Transverse colon (tissue), 4 donors: ENCODE measurements around the gene RAPGEF1.

ENCODE experiments used
- EP300 ChIP-seq: sonication (generic); formaldehyde crosslinking; IDR thresholded peaks from one replicate; pipeline ENCODE4 v1.6.1; 2017; ENCODE audit warnings: antibody characterized with exemption, low read depth
- POLR2A ChIP-seq: fragments of 450-650 bp; IDR thresholded peaks from one replicate; pipeline ENCODE4 v1.6.1; 2016; ENCODE audit warnings: antibody characterized with exemption, mild to moderate bottlenecking, moderate library complexity
- POLR2AphosphoS5 ChIP-seq, 3 donors: sonication (generic); formaldehyde crosslinking; IDR thresholded peaks; one replicate each; pipeline ENCODE4 v1.6.1; 2016; ENCODE audit warnings: antibody characterized with exemption in 3 of 3
- TF ChIP-seq, protein P1 (sequence below), 5 experiments: fragments of 200-600 bp in 3 of 5; fragments of 450-650 bp in 2 of 5; sonication (generic) in 3 of 5; IDR thresholded peaks; 1 replicate in 2 of 5; 2 replicates in 3 of 5; pipeline ENCODE4 v1.5.1; 2016 to 2017; ENCODE audit warnings: antibody characterized with exemption in 5 of 5, inconsistent platforms in 3 of 5, mild to moderate bottlenecking in 2 of 5, moderate library complexity in 1 of 5

DNA sequence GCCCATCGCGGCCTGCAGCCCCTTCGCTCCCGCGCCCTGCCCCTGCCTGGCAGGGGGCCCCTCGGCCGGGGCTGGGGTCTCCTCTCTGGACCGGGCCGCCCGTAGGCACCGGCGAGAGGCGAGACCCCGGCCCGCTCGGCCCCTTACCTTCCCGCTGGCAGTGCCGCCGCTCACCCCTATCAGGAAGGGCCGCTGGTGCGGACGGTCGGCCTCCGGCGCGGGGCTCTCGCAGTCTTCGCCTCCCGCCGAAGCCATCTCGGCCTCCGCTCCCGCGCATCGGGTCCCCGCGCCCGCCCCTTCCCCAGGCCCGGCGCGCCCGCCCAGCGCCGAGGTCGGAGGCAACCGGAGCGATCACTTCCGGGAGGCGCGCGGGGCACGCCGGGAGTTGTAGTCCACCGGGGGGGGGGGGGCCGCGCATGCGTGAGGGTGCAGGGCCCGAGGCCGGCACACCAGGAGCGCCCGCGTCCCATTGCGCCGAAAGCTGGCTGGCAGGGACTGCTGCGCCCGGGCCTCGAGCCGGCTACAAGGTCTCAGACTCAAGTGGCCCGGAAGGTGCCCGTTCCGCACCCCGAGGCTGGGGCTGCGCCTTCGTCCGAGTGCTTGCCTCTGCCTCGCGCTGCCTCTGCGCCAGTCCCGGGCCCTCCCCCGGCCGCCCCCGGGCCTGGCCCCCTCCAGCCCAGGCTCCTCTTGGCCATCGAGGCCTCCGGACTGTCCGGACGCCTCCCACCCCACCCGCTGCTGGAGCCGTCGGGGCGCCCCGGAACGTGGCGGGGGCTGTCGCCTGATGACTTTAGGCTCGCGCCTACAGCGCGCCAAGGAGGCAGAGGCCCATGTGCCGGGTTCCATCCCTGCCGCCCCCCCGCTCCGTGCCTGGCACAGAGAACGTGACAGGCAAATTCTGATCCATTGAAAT lies 208.7 kb downstream of the RAPGEF1 start, which contains the start of gene UCK1:
- TF ChIP-seq POLR2A = peak; percentile 56
- TF ChIP-seq, protein P1, sequence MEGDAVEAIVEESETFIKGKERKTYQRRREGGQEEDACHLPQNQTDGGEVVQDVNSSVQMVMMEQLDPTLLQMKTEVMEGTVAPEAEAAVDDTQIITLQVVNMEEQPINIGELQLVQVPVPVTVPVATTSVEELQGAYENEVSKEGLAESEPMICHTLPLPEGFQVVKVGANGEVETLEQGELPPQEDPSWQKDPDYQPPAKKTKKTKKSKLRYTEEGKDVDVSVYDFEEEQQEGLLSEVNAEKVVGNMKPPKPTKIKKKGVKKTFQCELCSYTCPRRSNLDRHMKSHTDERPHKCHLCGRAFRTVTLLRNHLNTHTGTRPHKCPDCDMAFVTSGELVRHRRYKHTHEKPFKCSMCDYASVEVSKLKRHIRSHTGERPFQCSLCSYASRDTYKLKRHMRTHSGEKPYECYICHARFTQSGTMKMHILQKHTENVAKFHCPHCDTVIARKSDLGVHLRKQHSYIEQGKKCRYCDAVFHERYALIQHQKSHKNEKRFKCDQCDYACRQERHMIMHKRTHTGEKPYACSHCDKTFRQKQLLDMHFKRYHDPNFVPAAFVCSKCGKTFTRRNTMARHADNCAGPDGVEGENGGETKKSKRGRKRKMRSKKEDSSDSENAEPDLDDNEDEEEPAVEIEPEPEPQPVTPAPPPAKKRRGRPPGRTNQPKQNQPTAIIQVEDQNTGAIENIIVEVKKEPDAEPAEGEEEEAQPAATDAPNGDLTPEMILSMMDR (IDR thresholded peaks at IDR 0.05) = peak in 1 of 5 experiments; percentile 2
- peak in 2 of 3 donors; percentile 27 to 76 for TF ChIP-seq POLR2AphosphoS5 (IDR thresholded peaks at IDR 0.05)
- no peak for TF ChIP-seq EP300
